Esophagus muscularis mucosa (tissue), 3 donors: ENCODE measurements around the gene BFSP2.

Experiments used
- POLR2A ChIP-seq: fragments of 450-650 bp; IDR thresholded peaks from one replicate; pipeline ENCODE4 v1.6.1; 2017; ENCODE audit warnings: antibody characterized with exemption, moderate library complexity, mild to moderate bottlenecking, low read depth
- POLR2AphosphoS5 ChIP-seq, 2 donors: sonication (generic); formaldehyde crosslinking; IDR thresholded peaks; one replicate each; pipeline ENCODE4 v1.6.1; 2017; ENCODE audit warnings: antibody characterized with exemption in 2 of 2
- TF ChIP-seq, protein P1 (sequence below), 3 experiments: fragments of 200-600 bp in 2 of 3; fragments of 450-650 bp in 1 of 3; sonication (generic) in 2 of 3; IDR thresholded peaks; one replicate each; pipeline ENCODE4 v1.5.1; 2017 to 2019; ENCODE audit warnings: antibody characterized with exemption in 3 of 3, mild to moderate bottlenecking in 2 of 3, moderate library complexity in 1 of 3

DNA sequence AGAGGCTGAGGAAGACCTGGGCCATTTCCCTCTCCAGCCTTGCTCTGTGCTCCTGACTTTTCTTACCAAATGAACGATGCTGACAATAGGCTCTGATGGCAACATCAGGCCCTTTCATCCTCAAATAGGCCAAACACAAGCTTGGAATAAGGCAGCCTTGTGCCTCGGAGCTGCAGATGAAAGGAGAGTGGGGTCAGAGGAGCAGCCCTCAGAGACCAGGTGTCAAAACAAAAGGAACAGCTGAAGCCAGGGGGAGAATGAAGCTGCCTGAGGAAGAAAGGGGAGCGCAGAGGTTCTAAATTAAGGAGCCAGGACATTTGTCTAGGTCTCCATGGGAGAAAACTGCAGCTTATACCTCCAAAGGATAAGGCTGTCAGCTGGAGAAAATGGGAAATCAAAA is 5.1 kb downstream of the BFSP2 start:
- TF ChIP-seq POLR2AphosphoS5 (IDR thresholded peaks at IDR 0.05) (no peak), POLR2A (no peak)
- TF ChIP-seq, protein P1, sequence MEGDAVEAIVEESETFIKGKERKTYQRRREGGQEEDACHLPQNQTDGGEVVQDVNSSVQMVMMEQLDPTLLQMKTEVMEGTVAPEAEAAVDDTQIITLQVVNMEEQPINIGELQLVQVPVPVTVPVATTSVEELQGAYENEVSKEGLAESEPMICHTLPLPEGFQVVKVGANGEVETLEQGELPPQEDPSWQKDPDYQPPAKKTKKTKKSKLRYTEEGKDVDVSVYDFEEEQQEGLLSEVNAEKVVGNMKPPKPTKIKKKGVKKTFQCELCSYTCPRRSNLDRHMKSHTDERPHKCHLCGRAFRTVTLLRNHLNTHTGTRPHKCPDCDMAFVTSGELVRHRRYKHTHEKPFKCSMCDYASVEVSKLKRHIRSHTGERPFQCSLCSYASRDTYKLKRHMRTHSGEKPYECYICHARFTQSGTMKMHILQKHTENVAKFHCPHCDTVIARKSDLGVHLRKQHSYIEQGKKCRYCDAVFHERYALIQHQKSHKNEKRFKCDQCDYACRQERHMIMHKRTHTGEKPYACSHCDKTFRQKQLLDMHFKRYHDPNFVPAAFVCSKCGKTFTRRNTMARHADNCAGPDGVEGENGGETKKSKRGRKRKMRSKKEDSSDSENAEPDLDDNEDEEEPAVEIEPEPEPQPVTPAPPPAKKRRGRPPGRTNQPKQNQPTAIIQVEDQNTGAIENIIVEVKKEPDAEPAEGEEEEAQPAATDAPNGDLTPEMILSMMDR (IDR thresholded peaks at IDR 0.05) = no peak
